Measurements from ENCODE around the gene SMAD1. TPM values are rescaled to one million over a fixed set of nuclear protein-coding genes. Genes with fewer than 3 reads are reported as not detected.

The SMAD1 gene
- total RNA-seq, 1 experiment from 2014 or later: 21.1 TPM

DNA sequence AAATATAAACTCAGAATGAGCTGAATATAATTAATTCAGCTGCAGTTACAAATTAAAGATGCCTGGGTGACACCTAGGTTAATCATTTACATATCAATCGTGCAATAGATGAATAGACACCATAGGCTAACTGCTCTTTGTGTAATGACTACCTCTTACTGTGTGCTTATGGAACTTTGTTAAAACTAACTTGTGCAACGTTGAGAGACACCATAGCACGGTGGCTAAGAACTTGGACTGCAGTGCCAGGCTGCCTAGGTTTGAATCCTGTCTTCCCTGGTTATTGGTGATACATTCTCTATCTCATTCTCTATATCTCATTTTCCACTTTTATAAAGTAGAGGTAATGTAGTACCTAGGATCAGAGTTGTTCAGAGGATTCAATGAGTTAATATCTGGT, 46.9 kb downstream of the SMAD1 start:
- no peak overlapping the region for H3K23ac ChIP-seq (ENCODE audit: insufficient read length, low read depth, low read length)
- peaks cover 28 to 30% of the 10 kb centered on the region in 2 experiments for H3K4me1 Mint-ChIP-seq
- no peak overlapping the region for H3K27ac Mint-ChIP-seq
- H3K4me2 ChIP-seq (ENCODE audit: insufficient read depth, insufficient read length, low read length): no peak overlapping the region
- H2BK20ac ChIP-seq (ENCODE audit: low read depth, low read length, poor library complexity, severe bottlenecking): no peak overlapping the region
- H4K91ac ChIP-seq (ENCODE audit: insufficient read length, low read depth, low read length): no peak overlapping the region
- no peaks in the 10 kb centered on the region for H4K20me1 ChIP-seq (ENCODE audit: control insufficient read depth, insufficient read depth, insufficient read length)
- DNase-seq: no peak
- H3K56ac ChIP-seq (ENCODE audit: insufficient read length, low read depth, low read length): no peak overlapping the region
- H2BK5ac ChIP-seq (ENCODE audit: insufficient read length, low read length): no peak overlapping the region
- H4K5ac ChIP-seq (ENCODE audit: insufficient read length, low read depth, low read length): no peak overlapping the region
- H3K4me1 ChIP-seq (ENCODE audit: insufficient read depth, low read length): no peaks in the 10 kb centered on the region
- H2BK120ac ChIP-seq (ENCODE audit: low read depth, low read length, poor library complexity, severe bottlenecking): no peak overlapping the region
- H3K79me2 ChIP-seq (ENCODE audit: insufficient read depth, low read length): no peaks in the 10 kb centered on the region
- no peak overlapping the region for H3K18ac ChIP-seq (ENCODE audit: insufficient read length, low read depth, low read length)
- H3K27ac ChIP-seq (ENCODE audit: insufficient read length, low read depth, low read length): no peak overlapping the region
- no peak overlapping the region for H3T11ph ChIP-seq (ENCODE audit: low read length)
- H3K9me3 Mint-ChIP-seq: no peaks in the 10 kb centered on the region
- no peaks in the 10 kb centered on the region for H3K9me3 ChIP-seq (ENCODE audit: control insufficient read depth, low read depth, low read length)
- TF ChIP-seq, protein P1, sequence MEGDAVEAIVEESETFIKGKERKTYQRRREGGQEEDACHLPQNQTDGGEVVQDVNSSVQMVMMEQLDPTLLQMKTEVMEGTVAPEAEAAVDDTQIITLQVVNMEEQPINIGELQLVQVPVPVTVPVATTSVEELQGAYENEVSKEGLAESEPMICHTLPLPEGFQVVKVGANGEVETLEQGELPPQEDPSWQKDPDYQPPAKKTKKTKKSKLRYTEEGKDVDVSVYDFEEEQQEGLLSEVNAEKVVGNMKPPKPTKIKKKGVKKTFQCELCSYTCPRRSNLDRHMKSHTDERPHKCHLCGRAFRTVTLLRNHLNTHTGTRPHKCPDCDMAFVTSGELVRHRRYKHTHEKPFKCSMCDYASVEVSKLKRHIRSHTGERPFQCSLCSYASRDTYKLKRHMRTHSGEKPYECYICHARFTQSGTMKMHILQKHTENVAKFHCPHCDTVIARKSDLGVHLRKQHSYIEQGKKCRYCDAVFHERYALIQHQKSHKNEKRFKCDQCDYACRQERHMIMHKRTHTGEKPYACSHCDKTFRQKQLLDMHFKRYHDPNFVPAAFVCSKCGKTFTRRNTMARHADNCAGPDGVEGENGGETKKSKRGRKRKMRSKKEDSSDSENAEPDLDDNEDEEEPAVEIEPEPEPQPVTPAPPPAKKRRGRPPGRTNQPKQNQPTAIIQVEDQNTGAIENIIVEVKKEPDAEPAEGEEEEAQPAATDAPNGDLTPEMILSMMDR (conservative IDR thresholded peaks at IDR 0.05): no peak
- no peak overlapping the region for H3K4me3 Mint-ChIP-seq
- no peaks in the 10 kb centered on the region for H3K27me3 Mint-ChIP-seq (ENCODE audit: low read depth)
- no peak overlapping the region for H3K4ac ChIP-seq (ENCODE audit: low read depth, low read length)
- no peak overlapping the region for H4K8ac ChIP-seq (replicated peaks; ENCODE audit: insufficient read length, low read depth, low read length)
- H2BK15ac ChIP-seq (ENCODE audit: low read depth, low read length): no peak overlapping the region
- H3K79me1 ChIP-seq (ENCODE audit: insufficient read depth, low read depth, low read length, poor library complexity, severe bottlenecking): no peaks in the 10 kb centered on the region
- no peaks in the 10 kb centered on the region for H3K23me2 ChIP-seq (ENCODE audit: insufficient read length, low read depth, low read length, poor library complexity, severe bottlenecking)
- H3K27me3 ChIP-seq (ENCODE audit: insufficient read depth, low read length): no peaks in the 10 kb centered on the region
- no CpG with 5 or more reads among the region's 3 CpGs for WGBS (ENCODE audit: extremely low coverage, insufficient read length, low lambda C conversion rate)
- H2AK5ac ChIP-seq (ENCODE audit: insufficient read length, low read length): no peak overlapping the region
- no peak overlapping the region for H2AFZ ChIP-seq (ENCODE audit: low read length)
- H3K36me3 Mint-ChIP-seq (ENCODE audit: insufficient read depth in 1 of 3, low read depth in 3 of 3): no peaks in the 10 kb centered on the region; a peak in 1 of 7 replicates
- H3K9ac ChIP-seq (ENCODE audit: extremely low read depth, insufficient read length, low read length): no peak overlapping the region
- no peak overlapping the region for H2BK12ac ChIP-seq (ENCODE audit: insufficient read length, low read depth, low read length)
- H3K14ac ChIP-seq (ENCODE audit: insufficient read depth, low read length): no peak overlapping the region
